NOMO-1 treated with DMSO at 0.1 percent for 48 hours (cell line): ENCODE results near the gene HPGD.
A peak's percentile ranks its signal among the peaks of the same experiment; 100 is the strongest.

Experiments
- DNase-seq: peaks from one replicate; lab custom pipeline; 2025; ENCODE audit not compliant: unreplicated experiment; lab: John Stamatoyannopoulos, UW

The HPGD gene

GRCh38 chr4:174522183-174523024 is at the start of gene HPGD:
HPGD (minus strand) TSS chr4:174522488; CDS start chr4:174522451, 37 bp downstream.
- DNase-seq, result peak; percentile 83

GRCh38 chr4:174564529-174564928 is 42.2 kb upstream of the HPGD start:
- DNase-seq, result peak; percentile 37

GRCh38 chr4:174563399-174563798 is 41.1 kb upstream of the HPGD start:
- DNase-seq, result no peak

- no peak for DNase-seq
Observed at GRCh38 chr4:174561560-174561959, 39.3 kb upstream of the HPGD start.

- no peak for DNase-seq
Observed at GRCh38 chr4:174559894-174560293, 37.6 kb upstream of the HPGD start.

GRCh38 chr4:174555789-174556630 is 33.7 kb upstream of the HPGD start:
- no peak for DNase-seq

- DNase-seq, result no peak
Observed at GRCh38 chr4:174554231-174554728, 32.0 kb upstream of the HPGD start.

GRCh38 chr4:174553828-174554227 is 31.5 kb upstream of the HPGD start:
- no peak for DNase-seq

GRCh38 chr4:174553031-174553430 is 30.7 kb upstream of the HPGD start:
- DNase-seq, result no peak

GRCh38 chr4:174550541-174550940 is 28.3 kb upstream of the HPGD start:
- DNase-seq, result no peak

GRCh38 chr4:174549721-174550120 is 27.4 kb upstream of the HPGD start:
- DNase-seq, result no peak

- DNase-seq, result no peak
Observed at GRCh38 chr4:174545268-174545667, 23.0 kb upstream of the HPGD start.

GRCh38 chr4:174544496-174544895 is 22.2 kb upstream of the HPGD start:
- no peak for DNase-seq

GRCh38 chr4:174540175-174540574 is 17.9 kb upstream of the HPGD start:
- no peak for DNase-seq

GRCh38 chr4:174539571-174539970 is 17.3 kb upstream of the HPGD start:
- no peak for DNase-seq

- DNase-seq, result no peak
Observed at GRCh38 chr4:174538876-174539250, 16.6 kb upstream of the HPGD start.

GRCh38 chr4:174538123-174538875 is 16.0 kb upstream of the HPGD start:
- DNase-seq, result peak; percentile 9

GRCh38 chr4:174537634-174538033 is 15.3 kb upstream of the HPGD start:
- DNase-seq, result no peak

GRCh38 chr4:174534461-174534860 is 12.2 kb upstream of the HPGD start:
- no peak for DNase-seq

GRCh38 chr4:174532445-174532844 is 10.2 kb upstream of the HPGD start:
- no peak for DNase-seq

- DNase-seq, result no peak
Observed at GRCh38 chr4:174531486-174531885, 9.2 kb upstream of the HPGD start.
